Astrocyte (in vitro differentiated cells and primary cell): ENCODE data around the gene PITPNB. TPM values are rescaled to one million over a fixed set of nuclear protein-coding genes. Genes with fewer than 3 reads are reported as not detected.

Experiments
- DNase-seq: peaks from one replicate; pipeline ENCODE4 v3.0.0-alpha.2; 2010; ENCODE audit warnings: low read depth
- FAIRE-seq: peaks from 2 replicates; lab custom pipeline; 2011; peaks lifted over from hg19 to GRCh38; lab: Jason Lieb, UNC
- H2AFZ ChIP-seq: 2 replicates; pipeline ENCODE4 v1.6.0; 2012; ENCODE audit warnings: low read depth, low read length, inconsistent platforms
- H3K27ac ChIP-seq: 2 replicates; pipeline ENCODE4 v1.5.1; 2011; ENCODE audit warnings: low read depth, low read length, inconsistent platforms
- H3K27me3 ChIP-seq: 2 replicates; pipeline ENCODE4 v1.6.0; 2011; ENCODE audit warnings: low read length, inconsistent platforms; ENCODE audit not compliant: insufficient read depth
- H3K36me3 ChIP-seq: 2 replicates; pipeline ENCODE4 v1.5.1; 2011; ENCODE audit warnings: low read length, inconsistent platforms; ENCODE audit not compliant: insufficient read depth
- H3K4me1 ChIP-seq: 2 replicates; pipeline ENCODE4 v1.5.1; 2011; ENCODE audit warnings: low read length, inconsistent platforms; ENCODE audit not compliant: insufficient read depth
- H3K4me2 ChIP-seq: 2 replicates; pipeline ENCODE4 v1.6.0; 2012; ENCODE audit warnings: low read length, inconsistent platforms
- H3K4me3 ChIP-seq: 2 replicates; pipeline ENCODE4 v1.5.1; 2011; ENCODE audit warnings: low read depth, mild to moderate bottlenecking, low read length, inconsistent platforms; ENCODE audit not compliant: insufficient read depth
- H3K79me2 ChIP-seq: 2 replicates; pipeline ENCODE4 v1.6.0; 2012; ENCODE audit warnings: mild to moderate bottlenecking, low read length, inconsistent platforms; ENCODE audit not compliant: insufficient read depth
- H3K9ac ChIP-seq: 2 replicates; pipeline ENCODE4 v1.6.0; 2012; ENCODE audit warnings: mild to moderate bottlenecking, low read length, inconsistent platforms
- H3K9me3 ChIP-seq: 2 replicates; pipeline ENCODE4 v1.5.1; 2012; ENCODE audit warnings: low read depth, mild to moderate bottlenecking, low read length, inconsistent platforms; ENCODE audit not compliant: insufficient read depth
- H4K20me1 ChIP-seq: 2 replicates; pipeline ENCODE4 v1.6.0; 2012; ENCODE audit warnings: low read length, inconsistent platforms; ENCODE audit not compliant: insufficient read depth
- H3K27ac Mint-ChIP-seq: one replicate; pipeline ENCODE4 v1.8.0; 2021; ENCODE audit warnings: mild to moderate bottlenecking, mixed read lengths; ENCODE audit not compliant: unreplicated experiment
- H3K27me3 Mint-ChIP-seq: one replicate; pipeline ENCODE4 v1.8.0; 2021; ENCODE audit warnings: low read depth, mixed read lengths; ENCODE audit not compliant: unreplicated experiment
- H3K36me3 Mint-ChIP-seq: one replicate; pipeline ENCODE4 v1.8.0; 2021; ENCODE audit warnings: low read depth, mixed read lengths; ENCODE audit not compliant: unreplicated experiment
- H3K4me1 Mint-ChIP-seq: one replicate; pipeline ENCODE4 v1.8.0; 2021; ENCODE audit warnings: low read depth, mixed read lengths; ENCODE audit not compliant: unreplicated experiment
- H3K4me3 Mint-ChIP-seq: one replicate; pipeline ENCODE4 v1.8.0; 2021; ENCODE audit warnings: mild to moderate bottlenecking, moderate library complexity, mixed read lengths; ENCODE audit not compliant: unreplicated experiment
- H3K9me3 Mint-ChIP-seq: one replicate; pipeline ENCODE4 v1.8.0; 2021; ENCODE audit warnings: mild to moderate bottlenecking, mixed read lengths; ENCODE audit not compliant: unreplicated experiment
- EZH2 ChIP-seq: IDR thresholded peaks from 2 replicates; pipeline ENCODE4 v1.6.1; 2012; ENCODE audit warnings: mild to moderate bottlenecking, low read length, inconsistent platforms; ENCODE audit not compliant: insufficient read depth
- total RNA-seq: library from RNA; stranded (reverse); gene quantifications from 2 replicates; pipeline ENCODE4 v1.2.1, GENCODE V29; 2021
- TF ChIP-seq, protein P1 (sequence below): IDR thresholded peaks from 2 replicates; pipeline ENCODE4 v1.5.1; 2011; ENCODE audit warnings: low read depth, mild to moderate bottlenecking, inconsistent platforms, low read length, moderate library complexity; ENCODE audit not compliant: insufficient read depth

The PITPNB gene
- total RNA-seq, 1 donor from 2014 or later: 90.6 TPM

DNA sequence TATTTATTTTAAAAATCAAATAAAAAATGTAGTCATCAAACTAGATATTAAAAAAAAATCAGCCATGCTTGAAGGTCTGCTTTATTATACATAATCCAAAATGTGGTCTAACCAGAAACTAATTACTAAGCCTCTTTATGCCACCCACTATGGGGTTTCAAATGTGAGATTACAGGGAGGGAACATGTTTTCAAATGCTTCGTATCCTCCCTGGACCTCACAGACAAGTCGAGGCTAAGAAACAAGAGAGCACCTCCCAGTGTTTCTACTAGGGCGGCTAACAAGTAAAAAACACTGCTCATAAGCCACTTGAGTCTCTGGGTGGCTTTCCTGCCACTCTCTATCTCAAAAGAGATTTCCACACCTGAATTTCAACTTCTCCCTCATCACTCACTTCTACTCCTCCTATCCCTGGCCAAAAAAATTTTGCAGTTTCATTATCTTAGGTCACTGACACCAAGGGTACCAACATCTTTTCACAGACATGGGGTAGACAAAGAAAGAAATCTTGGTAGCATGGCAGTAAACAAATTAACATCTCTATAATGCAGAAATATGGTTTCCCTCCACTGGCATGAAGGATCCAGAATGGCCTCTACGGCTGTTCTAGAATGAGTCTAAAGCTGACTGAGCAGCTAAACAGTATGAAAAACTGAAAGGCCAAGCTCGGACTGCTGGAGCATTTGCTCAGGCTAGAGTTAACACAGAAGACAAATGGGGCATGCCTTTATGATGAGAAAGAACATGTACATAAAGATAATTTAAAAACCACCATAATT is 50.9 kb downstream of the PITPNB start:
- Histone ChIP-seq H4K20me1 (peaks cover 27% of the 10 kb centered on the region), H2AFZ (no peak overlapping the region), H3K27ac (no peak overlapping the region), H3K4me3 (no peak overlapping the region), H3K36me3 (peaks cover 29% of the 10 kb centered on the region), H3K79me2 (peaks cover 53% of the 10 kb centered on the region), H3K9me3 (no peaks in the 10 kb centered on the region), H3K4me2 (no peak overlapping the region), H3K4me1 (peaks cover 16% of the 10 kb centered on the region), H3K27me3 (no peaks in the 10 kb centered on the region), H3K9ac (no peak overlapping the region)
- FAIRE-seq: no peak
- H3K27ac Mint-ChIP-seq: no peak overlapping the region
- no peak for DNase-seq
- H3K4me1 Mint-ChIP-seq: peaks cover 34% of the 10 kb centered on the region
- no peaks in the 10 kb centered on the region for H3K27me3 Mint-ChIP-seq
- peaks cover 3% of the 10 kb centered on the region for H3K9me3 Mint-ChIP-seq
- H3K4me3 Mint-ChIP-seq: no peak overlapping the region
- TF ChIP-seq, protein P1, sequence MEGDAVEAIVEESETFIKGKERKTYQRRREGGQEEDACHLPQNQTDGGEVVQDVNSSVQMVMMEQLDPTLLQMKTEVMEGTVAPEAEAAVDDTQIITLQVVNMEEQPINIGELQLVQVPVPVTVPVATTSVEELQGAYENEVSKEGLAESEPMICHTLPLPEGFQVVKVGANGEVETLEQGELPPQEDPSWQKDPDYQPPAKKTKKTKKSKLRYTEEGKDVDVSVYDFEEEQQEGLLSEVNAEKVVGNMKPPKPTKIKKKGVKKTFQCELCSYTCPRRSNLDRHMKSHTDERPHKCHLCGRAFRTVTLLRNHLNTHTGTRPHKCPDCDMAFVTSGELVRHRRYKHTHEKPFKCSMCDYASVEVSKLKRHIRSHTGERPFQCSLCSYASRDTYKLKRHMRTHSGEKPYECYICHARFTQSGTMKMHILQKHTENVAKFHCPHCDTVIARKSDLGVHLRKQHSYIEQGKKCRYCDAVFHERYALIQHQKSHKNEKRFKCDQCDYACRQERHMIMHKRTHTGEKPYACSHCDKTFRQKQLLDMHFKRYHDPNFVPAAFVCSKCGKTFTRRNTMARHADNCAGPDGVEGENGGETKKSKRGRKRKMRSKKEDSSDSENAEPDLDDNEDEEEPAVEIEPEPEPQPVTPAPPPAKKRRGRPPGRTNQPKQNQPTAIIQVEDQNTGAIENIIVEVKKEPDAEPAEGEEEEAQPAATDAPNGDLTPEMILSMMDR: no peak
- no peak for TF ChIP-seq EZH2
- peaks cover 10% of the 10 kb centered on the region for H3K36me3 Mint-ChIP-seq

- DNase-seq (peak; percentile 72), FAIRE-seq (peak; percentile 45)
- no peak for TF ChIP-seq EZH2
- TF ChIP-seq, protein P1: no peak
- H3K4me3 Mint-ChIP-seq: peak overlapping the region; percentile 54
- H3K27me3 ChIP-seq: no peaks in the 10 kb centered on the region
- H3K27ac ChIP-seq: peak overlapping the region; percentile 76
- peaks cover 61% of the 10 kb centered on the region for H3K79me2 ChIP-seq
- peak overlapping the region; percentile 35 for H3K9ac ChIP-seq
- peaks cover 39% of the 10 kb centered on the region for H3K4me1 Mint-ChIP-seq
- peaks cover 10% of the 10 kb centered on the region for H3K36me3 Mint-ChIP-seq
- H3K4me1 ChIP-seq: peaks cover 16% of the 10 kb centered on the region
- no peak overlapping the region for H2AFZ ChIP-seq
- H3K4me2 ChIP-seq: peak overlapping the region; percentile 32
- no peaks in the 10 kb centered on the region for H3K9me3 ChIP-seq
- H3K27ac Mint-ChIP-seq: peak overlapping the region; percentile 77
- H3K9me3 Mint-ChIP-seq: peaks cover 3% of the 10 kb centered on the region
- H3K36me3 ChIP-seq: peaks cover 24% of the 10 kb centered on the region
- no peaks in the 10 kb centered on the region for H3K27me3 Mint-ChIP-seq
- peaks cover 27% of the 10 kb centered on the region for H4K20me1 ChIP-seq
- H3K4me3 ChIP-seq: no peak overlapping the region
Observed at GRCh38 chr22:27867085-27867952, 51.7 kb downstream of the PITPNB start.
